Prostate gland (tissue), 2 donors: ENCODE data around the gene MYO1D.

ENCODE experiments used
- POLR2A ChIP-seq: fragments of 450-650 bp; IDR thresholded peaks from one replicate; pipeline ENCODE4 v1.6.1; 2016; ENCODE audit warnings: antibody characterized with exemption, mild to moderate bottlenecking
- TF ChIP-seq, protein P1 (sequence below), 4 experiments: fragments of 200-600 bp in 2 of 4; fragments of 450-650 bp in 2 of 4; sonication (generic) in 2 of 4; IDR thresholded peaks; 1 replicate in 3 of 4; 2 replicates in 1 of 4; pipeline ENCODE4 v1.5.1; 2016 to 2019; ENCODE audit warnings: antibody characterized with exemption in 4 of 4, mild to moderate bottlenecking in 2 of 4, moderate library complexity in 2 of 4

DNA sequence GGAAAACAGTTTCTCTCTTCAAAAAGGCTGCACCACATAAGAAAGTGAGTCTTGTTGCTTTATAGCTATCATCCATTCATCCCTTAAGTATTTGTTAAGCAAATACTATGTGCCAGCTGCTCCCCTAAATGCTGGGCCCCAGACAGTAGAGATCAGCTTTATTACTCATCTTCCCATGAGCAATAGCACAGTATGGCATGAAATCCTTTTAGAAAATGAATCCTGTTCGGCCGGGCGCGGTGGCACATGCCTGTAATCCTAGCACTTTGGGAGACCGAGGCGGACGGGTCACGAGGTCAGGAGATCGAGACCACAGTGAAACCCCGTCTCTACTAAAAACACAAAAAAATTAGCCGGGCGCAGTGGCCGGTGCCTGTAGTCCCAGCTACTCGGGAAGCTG, 99.5 kb downstream of the MYO1D start:
- TF ChIP-seq, protein P1, sequence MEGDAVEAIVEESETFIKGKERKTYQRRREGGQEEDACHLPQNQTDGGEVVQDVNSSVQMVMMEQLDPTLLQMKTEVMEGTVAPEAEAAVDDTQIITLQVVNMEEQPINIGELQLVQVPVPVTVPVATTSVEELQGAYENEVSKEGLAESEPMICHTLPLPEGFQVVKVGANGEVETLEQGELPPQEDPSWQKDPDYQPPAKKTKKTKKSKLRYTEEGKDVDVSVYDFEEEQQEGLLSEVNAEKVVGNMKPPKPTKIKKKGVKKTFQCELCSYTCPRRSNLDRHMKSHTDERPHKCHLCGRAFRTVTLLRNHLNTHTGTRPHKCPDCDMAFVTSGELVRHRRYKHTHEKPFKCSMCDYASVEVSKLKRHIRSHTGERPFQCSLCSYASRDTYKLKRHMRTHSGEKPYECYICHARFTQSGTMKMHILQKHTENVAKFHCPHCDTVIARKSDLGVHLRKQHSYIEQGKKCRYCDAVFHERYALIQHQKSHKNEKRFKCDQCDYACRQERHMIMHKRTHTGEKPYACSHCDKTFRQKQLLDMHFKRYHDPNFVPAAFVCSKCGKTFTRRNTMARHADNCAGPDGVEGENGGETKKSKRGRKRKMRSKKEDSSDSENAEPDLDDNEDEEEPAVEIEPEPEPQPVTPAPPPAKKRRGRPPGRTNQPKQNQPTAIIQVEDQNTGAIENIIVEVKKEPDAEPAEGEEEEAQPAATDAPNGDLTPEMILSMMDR (IDR thresholded peaks at IDR 0.05) = no peak
- TF ChIP-seq POLR2A = no peak
